A673 (cell line): ENCODE data around the gene AFAP1.

Experiments used
- CTCF ChIP-seq: fragments of 300-800, 200-600 bp; sonication (generic); conservative IDR thresholded peaks from 2 replicates; pipeline ENCODE4 v1.5.1; 2017; ENCODE audit warnings: low read depth, mild to moderate bottlenecking, antibody characterized with exemption, low read length, moderate library complexity, mixed read lengths
- EZH2 ChIP-seq: fragments of 200-600 bp; sonication (generic); IDR thresholded peaks from 2 replicates; pipeline ENCODE4 v1.6.1; 2017; ENCODE audit warnings: borderline replicate concordance, low read depth, mild to moderate bottlenecking, mixed read lengths, antibody characterized with exemption, low read length; ENCODE audit not compliant: poor library complexity, severe bottlenecking

- TF ChIP-seq EZH2 (no peak), CTCF (no peak)
Measured at GRCh38 chr4:7892212-7893019, 47.2 kb downstream of the AFAP1 start.
